K562 (cell line): ENCODE measurements around the gene NOXRED1. TPM values are rescaled to one million over a fixed set of nuclear protein-coding genes. Genes with fewer than 3 reads are reported as not detected.

Experiments used
- CHD4 ChIP-seq: fragments of 200-600 bp; sonication (generic); IDR thresholded peaks from 3 replicates; pipeline ENCODE4 v1.6.1; 2012; ENCODE audit warnings: low read depth, mild to moderate bottlenecking, mixed read lengths, low read length, inconsistent platforms; ENCODE audit not compliant: insufficient read depth, insufficient replicate concordance, poor library complexity, severe bottlenecking
- CREB3L1 ChIP-seq: fragments of 450-650 bp; IDR thresholded peaks from 2 replicates; pipeline ENCODE4 v1.6.1; 2014; ENCODE audit warnings: low read depth, mild to moderate bottlenecking, moderate library complexity, borderline replicate concordance
- DPF2 ChIP-seq: fragments of 450-650 bp; IDR thresholded peaks from 2 replicates; pipeline ENCODE4 v1.6.1; 2016
- PHTF2 ChIP-seq: fragments of 250-450 bp; sonication (Bioruptor Pico); IDR thresholded peaks from 2 replicates; pipeline ENCODE4 v1.5.0; 2021; ENCODE audit warnings: mild to moderate bottlenecking
- RFX7 ChIP-seq: fragments of 250-450 bp; sonication (Bioruptor Pico); IDR thresholded peaks from 2 replicates; pipeline ENCODE4 v1.5.1; 2021; ENCODE audit warnings: mild to moderate bottlenecking
- SMAD1 ChIP-seq: fragments of 150-350 bp; IDR thresholded peaks from 2 replicates; pipeline ENCODE4 v1.6.1; 2014; ENCODE audit warnings: low read length, low read depth; ENCODE audit not compliant: partially characterized antibody
- TAF9B ChIP-seq: fragments of 450-650 bp; IDR thresholded peaks from 2 replicates; pipeline ENCODE4 v1.6.1; 2018; ENCODE audit warnings: mild to moderate bottlenecking; ENCODE audit not compliant: partially characterized antibody
- TFAM ChIP-seq: fragments of 250-450 bp; sonication (Bioruptor Pico); conservative IDR thresholded peaks from 2 replicates; pipeline ENCODE4 v1.5.0; 2021; ENCODE audit warnings: mild to moderate bottlenecking, moderate library complexity
- TRIM24 ChIP-seq, 2 experiments: fragments of 450-650 bp; IDR thresholded peaks; 2 replicates each; pipeline ENCODE4 v1.6.1; 2016
- ZBTB33 ChIP-seq: sonication (generic); formaldehyde crosslinking; IDR thresholded peaks from 2 replicates; pipeline ENCODE4 v1.8.1; 2023; ENCODE audit warnings: mild to moderate bottlenecking, missing genetic modification reagents
- ZNF133 ChIP-seq: fragments of 250-450 bp; sonication (Bioruptor Pico); IDR thresholded peaks from 2 replicates; pipeline ENCODE4 v1.4.0; 2020; ENCODE audit warnings: mild to moderate bottlenecking
- ZNF324 ChIP-seq: fragments of 250-450 bp; sonication (Bioruptor Pico); IDR thresholded peaks from 2 replicates; pipeline ENCODE4 v1.4.0; 2020; ENCODE audit warnings: mild to moderate bottlenecking
- ZNF583 ChIP-seq: fragments of 250-450 bp; sonication (Bioruptor Pico); IDR thresholded peaks from 2 replicates; pipeline ENCODE4 v1.4.0; 2020
- polyA plus RNA-seq, 8 experiments: library from polyadenylated mRNA; depleted of rRNA in 4 of 8; stranded (reverse) in 5 of 8; unstranded in 3 of 8; fragments of >200 nt; fragmentation: Nextera tagmentation in 2 of 8; fragmentation: Illumina TruSeq in 1 of 8; extraction: Ambion mirVana in 2 of 8; extraction: Trizol in 1 of 8; gene quantifications; 2 replicates each; pipeline versions ENCODE4 v1.2.1 to v1.2.3, GENCODE V29; 2011 to 2014; ENCODE audit warnings: inconsistent platforms in 1 of 8, missing spikeins in 1 of 8
- total RNA-seq, 7 experiments: library from RNA; depleted of rRNA in 6 of 7; stranded (reverse); fragments of >200 nt in 6 of 7; fragmentation: Illumina TruSeq in 2 of 7; extraction: Trizol in 2 of 7; gene quantifications; 2 replicates each; pipeline versions ENCODE4 v1.2.1 to v1.2.3, GENCODE V29; 2011 to 2021; ENCODE audit warnings: low replicate concordance in 1 of 7
- TF ChIP-seq, protein P1 (sequence below): fragments of 450-650 bp; formaldehyde crosslinking; IDR thresholded peaks from 2 replicates; pipeline ENCODE4 v1.4.0; 2022; ENCODE audit warnings: mild to moderate bottlenecking, moderate library complexity

NOXRED1 gene
- total and polyA plus RNA-seq, 9 of the 15 experiments (the other 6 are each of a cell fraction or from before 2014, with no cell fraction given) = 0.15 to 0.85 (median 0.30) TPM

GRCh38 chr14:77390188-77390587, 33.1 kb downstream of the NOXRED1 start (continued):
- TF ChIP-seq CREB3L1 (no peak), ZBTB33 (CRISPR knock-in tag) (no peak), SMAD1 (no peak), DPF2 (0 out of 2 replicates have a peak, but pooled peaks have one; percentile 16), ZNF583 (CRISPR knock-in tag) (no peak), ZNF133 (CRISPR knock-in tag) (no peak), RFX7 (no peak), CHD4 (no peak), TRIM24 (IDR thresholded peaks at IDR 0.05) (peak in 1 of 2 experiments; percentile 63; a peak in 1 of 4 replicates), PHTF2 (no peak), TAF9B (no peak), ZNF324 (CRISPR knock-in tag) (no peak), TFAM (no peak)
- TF ChIP-seq, protein P1, sequence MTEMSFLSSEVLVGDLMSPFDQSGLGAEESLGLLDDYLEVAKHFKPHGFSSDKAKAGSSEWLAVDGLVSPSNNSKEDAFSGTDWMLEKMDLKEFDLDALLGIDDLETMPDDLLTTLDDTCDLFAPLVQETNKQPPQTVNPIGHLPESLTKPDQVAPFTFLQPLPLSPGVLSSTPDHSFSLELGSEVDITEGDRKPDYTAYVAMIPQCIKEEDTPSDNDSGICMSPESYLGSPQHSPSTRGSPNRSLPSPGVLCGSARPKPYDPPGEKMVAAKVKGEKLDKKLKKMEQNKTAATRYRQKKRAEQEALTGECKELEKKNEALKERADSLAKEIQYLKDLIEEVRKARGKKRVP (CRISPR knock-in tag) = 0 out of 2 replicates have a peak, but pooled peaks have one; percentile 68
